Measurements from ENCODE around the gene OSBPL6.
"Not testable (repeated sequence)": the region's sequence is repeated elsewhere in the genome, so short reads cannot be mapped to it uniquely, and the experiment has no call there.

OSBPL6 gene

DNA sequence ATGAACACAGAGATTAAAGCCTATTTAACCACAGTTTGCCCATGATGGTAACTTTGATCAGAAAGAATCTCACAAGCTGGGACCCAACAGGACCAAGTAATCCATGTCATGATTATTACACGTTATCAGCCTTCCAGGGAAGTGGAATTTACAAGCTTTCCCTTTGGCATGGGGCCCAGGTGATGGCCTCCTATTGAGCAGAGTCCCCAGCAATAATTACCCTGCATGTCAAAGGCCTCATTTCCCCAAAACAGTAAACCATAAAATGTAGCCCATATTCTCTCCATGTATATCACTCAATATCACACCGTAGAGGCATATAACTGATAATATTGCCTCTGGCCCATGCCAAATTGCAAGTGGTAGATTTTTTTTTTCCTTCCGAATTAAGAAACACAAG is 217.7 kb downstream of the OSBPL6 start:
- no peak for DNase-seq

DNA sequence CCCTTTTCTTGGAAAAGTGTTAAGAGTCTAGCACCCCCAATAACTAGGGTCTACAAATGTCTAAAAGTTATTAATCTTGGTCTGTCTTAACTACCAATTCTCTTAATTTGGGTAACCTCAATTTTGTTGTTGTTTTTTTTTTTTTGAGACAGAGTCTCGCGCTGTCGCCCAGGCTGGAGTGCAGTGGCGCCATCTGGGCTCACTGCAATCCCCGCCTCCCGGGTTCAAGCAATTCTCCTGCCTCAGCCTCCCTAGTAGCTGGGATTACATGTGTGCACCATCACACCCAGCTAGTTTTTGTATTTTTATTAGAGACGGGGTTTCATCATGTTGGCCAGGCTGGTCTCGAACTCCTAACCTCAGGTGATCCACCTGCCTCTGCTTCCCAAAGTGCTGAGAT is 218.1 kb downstream of the OSBPL6 start:
- DNase-seq, result not testable (repeated sequence)

DNA sequence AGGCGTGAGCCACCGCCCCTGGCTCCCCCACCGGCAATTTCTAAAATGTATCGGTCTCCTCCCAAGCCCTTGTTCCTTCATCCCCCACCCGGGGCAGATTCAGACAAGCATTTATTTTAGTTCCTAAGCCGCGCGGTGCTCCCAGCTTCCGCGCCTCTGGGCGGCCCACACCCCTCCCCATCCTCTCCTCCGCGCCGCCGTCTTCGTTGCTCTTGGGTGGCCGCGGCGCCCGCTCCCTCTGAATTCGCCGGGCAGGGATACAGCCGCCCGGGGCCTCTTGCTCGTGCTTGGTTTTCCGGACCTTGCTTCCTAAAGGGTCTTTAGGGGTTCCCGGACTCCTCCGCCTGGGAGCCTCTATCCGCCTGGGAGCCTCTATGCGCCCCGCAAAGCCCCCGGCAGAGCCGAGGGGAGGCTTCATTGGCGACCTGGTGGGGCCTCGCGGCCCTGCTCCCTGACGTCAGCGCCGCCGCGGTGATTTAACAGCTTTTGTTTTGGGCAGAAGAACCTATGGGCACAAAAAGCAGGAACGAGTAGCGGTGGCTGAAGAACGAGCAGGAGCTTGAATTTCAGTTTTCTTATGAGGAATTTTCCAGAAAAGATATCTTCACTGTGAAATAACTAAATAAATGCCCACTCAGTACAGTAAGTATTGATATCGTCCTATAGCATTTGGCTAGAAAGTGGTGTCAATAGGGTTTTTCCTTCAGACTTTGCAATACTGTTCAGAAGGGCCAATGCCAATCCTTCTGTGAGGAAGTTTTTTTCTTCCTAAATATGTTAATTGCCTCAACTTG is 219.4 kb downstream of the OSBPL6 start:
- peak; percentile 80 for DNase-seq

DNA sequence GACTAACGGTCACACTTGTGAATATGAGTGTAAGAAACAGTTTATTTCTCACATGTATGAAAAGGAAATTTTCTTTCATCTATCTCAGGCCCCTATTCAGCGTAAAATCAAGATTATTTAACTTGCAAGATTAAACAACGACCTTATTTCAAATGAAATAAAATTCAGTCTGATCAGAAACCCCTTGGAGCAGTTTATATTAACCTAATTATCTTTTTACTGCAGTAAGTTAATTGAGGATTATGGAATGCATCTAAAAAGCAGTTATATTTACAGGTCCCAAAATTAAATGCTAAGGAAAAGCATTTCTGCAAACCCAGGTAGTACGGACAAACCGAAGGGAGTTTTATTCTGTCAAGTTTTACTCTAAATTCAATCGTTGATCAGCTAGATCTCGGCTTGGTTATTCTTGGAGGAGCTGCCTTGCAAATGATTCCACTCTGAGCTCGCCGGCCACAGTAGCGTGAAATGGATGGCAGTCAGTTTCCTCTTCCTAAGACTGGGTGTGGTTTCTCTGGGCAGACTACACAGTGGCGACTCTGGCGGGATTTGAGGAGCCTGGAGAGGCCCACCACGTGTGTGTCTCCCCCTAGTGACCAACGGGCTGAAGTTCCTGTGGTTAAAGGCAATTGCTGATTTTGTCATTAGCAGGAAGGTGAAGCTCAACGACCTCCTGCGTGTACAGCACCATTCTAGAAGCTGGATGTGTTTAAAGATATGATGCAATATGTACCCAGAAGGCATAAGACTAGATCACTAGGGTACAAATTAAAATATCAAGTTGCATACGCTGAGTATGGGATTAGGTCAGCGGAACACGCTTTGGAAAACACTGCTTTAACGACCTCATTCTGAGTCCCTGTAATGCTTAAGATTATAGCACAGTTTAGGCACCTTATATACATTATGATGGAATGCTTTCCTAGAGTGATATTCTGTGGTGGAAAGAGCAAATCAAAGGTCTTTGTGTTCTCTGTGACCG is 220.2 kb downstream of the OSBPL6 start:
- DNase-seq, result peak; percentile 97

DNA sequence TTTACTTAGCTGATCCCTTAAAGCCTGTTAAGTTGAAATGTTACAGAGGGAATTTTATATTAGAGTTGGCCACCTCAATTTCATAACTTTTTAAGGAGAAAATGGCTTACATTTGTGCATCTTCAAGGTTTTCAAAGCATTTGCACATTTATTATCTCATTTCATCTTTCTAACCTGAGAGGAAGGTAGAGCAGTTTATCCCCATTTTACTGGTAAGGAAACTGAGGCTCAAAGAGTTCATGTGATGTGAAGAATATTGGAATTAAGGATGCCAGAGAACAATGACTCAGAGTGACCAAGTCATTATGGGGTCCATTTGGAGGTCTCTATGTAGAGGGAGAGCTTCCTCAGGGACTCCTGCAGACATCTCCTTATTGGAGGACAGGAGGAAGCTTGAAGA is 221.7 kb downstream of the OSBPL6 start:
- no peak for DNase-seq

DNA sequence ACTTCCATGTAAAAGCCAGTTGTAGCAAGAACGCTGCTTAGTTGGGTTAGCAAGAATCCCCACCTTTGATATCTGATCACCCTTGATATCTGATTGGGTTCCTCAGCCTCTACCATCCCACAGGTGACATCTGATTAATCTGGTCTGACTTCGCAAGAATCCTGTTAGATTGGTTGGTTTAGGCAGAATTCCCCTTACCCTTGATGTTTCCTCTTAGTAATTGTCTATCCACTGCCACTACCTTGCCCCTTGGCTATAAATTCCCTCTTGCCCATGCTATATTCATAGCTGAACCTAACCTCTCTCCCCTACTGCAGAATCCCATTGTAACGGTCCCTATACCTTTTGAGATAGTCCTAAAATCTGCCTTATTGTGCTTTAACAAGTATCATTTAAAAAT is 223.6 kb downstream of the OSBPL6 start:
- DNase-seq, result no peak

DNA sequence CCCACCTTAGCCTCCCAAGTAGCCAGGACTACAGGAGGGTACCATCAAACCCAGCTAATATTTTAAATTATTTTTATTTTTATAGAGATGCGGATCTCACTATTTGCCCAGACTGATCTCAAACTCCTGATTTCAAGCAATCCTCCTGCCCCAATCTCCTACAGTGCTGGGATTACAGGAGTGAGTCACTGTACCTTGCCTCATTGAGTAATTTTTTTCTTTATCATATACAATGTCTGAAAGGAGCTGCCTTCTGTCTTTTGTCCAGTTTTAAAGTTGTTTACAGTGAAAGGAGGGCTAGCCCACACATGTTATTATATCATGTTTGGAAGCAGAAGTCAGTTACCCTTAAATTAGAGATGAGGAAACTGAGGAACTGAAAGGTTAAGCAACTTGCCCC is 224.1 kb downstream of the OSBPL6 start:
- peak; percentile 40 for DNase-seq

DNA sequence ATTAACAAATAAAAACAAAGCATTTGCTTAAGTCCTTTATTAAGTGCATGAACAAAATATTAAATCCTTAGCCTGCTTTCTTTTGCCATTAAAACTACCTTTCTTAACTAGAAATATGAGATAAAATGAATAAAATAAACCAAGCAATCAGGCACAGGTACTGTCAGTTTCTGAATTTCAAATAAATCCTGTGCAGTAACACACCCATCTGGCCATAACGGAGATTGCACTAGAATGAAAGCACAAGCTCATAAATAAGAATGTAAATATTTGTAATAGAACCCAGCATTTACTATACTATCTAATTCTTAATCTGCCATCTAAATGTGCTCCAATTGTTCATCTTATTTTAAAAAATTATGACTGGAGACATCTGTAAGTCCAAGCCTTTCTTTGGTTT is 224.8 kb downstream of the OSBPL6 start:
- peak; percentile 35 for DNase-seq

DNA sequence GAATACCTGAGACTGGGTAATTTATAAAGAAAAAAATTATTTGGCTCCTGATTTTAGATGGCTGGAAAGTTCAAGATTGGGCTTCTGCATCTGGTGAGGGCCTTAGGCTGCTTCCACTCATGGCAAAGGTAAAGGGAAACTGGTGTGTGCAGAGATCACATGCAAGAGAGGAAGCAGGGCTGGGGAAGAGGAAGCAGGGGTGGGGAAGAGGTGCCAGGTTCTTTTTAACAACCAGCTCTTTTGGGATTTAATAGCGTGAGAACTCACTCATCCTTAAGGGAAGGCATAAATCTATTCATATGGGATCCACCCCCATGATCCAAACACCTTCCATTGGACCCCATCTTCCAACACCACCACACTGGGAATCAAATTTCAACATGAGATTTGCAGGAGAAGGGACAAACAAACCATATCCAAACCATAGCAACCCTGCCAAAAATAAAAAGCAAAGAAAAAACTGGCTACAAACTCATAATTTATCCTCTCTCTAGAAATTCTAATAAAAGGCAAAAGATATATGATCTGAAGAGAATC is 226.2 kb downstream of the OSBPL6 start:
- no peak for DNase-seq

DNA sequence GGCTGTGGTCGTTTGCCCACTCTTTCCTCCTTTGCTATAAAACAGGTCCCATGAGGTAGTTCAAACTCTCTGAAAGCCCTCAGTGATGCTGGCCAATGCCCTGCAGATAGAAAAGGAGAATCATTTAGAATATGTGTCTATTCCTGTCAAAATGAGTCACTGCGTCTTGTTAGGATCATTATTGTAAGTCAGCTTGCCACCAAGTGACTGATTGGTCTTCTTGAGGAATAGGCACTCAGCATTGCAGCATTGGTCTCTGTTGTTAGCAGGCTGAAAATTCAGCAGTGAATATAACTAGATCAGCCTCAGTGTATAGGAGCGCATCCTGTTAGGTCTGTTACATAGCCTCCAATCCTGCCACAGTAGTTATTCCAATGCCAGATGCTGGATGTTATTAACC is 227.8 kb downstream of the OSBPL6 start:
- DNase-seq, result no peak

DNA sequence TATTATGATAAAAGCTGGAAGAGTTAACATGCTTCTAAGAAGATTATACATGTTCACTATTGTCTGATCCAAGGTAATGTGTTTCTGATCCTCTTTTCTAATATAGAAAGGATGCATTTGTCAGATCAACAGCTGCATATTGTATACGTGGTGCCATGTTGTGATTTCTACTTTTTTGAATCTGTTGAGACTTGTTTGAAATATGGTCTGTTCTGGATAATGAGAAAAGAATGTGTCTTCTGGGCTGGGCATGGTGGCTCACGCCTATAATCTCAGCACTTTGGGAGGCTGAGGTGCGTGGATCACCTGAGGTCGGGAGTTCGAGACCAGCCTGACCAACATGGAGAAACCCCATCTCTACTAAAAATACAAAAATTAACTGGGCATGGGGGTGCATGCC is 229.4 kb downstream of the OSBPL6 start:
- not testable (repeated sequence) for DNase-seq

DNA sequence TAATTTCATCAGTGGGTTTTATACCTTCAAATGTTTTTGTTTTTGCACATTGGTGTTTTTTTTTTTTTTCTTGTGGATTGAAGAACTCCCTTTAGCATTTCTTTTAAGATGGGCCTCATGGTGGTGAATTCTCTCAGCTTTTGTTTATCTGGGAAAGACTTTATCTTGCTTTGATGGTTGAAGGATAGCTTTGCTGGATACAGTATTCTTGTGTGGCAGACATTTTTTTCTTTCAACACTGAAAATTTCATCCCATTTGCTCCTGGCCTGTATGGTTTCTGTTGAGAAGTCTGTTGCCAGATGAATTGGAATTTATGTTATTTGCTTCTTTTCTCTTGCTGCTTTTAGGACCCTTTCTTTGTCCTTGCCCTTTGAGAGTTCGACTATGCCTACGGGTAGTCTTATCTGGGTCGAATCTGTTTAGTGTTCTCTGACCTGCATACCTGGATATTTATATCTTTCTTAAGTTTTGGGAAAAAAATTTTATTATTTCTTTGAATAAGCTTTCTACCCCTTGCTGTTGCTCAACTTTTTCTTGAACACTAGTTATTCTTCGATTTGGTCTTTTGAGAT is 231.0 kb downstream of the OSBPL6 start:
- DNase-seq, result no peak

DNA sequence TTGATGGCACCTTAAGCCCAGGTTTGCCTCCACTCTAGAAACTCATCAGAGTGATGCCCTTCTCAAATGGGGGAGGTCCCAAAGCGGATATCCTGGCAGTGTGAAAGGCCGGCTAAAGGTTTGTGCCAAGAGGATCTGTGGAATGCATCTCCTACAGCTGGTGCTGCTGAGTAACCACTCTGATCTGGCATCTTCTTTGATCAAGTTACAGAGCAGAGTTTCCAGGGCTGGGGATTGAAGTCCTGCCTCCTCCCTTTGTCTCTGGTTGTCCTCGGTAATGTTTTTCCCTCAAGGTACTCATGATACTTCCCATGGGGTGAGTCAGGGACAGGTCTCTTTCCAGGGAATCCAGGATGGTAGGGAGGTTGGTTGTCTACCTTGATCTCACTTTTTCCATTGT is 232.1 kb downstream of the OSBPL6 start:
- no peak for DNase-seq

DNA sequence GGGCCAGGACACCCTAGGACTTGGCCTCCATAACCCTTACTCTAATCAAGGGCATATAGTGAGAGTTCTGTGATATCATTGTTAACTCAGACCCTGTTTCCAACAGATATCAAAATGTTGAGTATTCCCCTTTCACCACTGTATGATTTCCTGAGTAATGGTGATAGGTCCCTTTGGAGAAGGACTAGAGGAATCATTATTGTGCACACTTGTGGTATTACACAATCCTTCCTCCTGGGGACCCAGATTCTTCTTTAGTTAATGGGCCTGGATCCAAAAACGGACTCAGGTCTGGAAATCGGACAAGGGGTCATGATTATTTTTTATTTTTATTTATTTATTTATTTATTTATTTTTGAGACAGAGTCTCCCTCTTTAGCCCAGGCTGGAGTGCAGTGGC is 233.1 kb downstream of the OSBPL6 start:
- no peak for DNase-seq

DNA sequence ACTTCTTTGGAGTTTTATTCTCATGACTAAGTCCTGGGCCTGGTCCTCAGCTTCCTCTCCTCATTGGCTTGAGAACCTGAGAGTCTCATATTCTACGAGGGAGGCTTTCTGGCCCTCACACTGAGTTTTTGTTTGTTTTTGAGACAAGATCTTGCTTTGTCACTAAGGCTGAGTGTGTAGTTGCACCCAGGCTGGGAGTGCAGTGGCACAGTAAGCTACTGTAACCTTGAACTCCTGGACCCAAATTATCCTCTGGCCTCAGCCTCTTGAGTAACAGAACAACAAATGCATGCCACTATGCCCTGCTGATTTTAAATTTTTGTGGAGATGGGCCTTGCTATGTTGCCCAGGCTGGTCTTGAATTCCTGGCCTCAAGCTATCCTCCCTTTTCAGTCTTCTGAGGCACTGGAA is 234.1 kb downstream of the OSBPL6 start:
- no peak for DNase-seq

DNA sequence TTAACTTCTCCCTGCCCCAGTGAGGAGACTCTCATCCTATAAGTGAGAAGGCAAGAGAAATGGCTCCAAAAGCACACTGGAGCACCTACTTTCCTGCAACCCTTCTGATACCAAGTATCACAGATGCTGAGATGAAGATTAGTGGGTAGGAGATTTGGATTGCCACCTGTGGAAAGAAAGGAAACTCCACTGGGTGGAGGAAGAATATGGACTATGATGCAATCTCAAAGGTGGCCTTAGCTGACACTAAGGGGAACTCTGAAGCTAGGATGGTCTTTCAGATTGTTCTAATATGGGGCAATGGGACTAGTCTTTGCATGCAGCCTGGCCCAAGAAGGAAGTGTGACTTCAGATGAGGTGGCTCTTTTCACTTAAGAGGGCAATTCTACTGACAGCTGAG is 235.0 kb downstream of the OSBPL6 start:
- no peak for DNase-seq

DNA sequence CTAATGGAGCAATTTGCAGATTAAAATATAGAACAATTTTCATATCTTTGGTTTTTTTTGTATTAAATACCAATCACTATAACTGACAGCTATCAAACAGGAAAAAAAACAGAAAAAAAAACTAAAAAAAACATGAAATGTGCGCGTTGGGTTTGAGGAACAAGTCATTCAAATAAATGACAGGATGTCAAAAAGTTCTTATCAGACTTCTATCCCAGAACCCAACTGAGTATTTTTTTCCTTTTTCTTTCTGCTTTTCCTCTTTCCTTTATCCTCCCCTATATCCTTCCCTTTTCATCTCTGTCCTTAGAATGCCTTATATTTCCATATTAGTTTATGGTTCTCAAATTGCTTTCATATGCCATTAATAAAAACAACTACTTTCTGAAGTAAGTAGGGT is 242.3 kb downstream of the OSBPL6 start:
- DNase-seq, result no peak

DNA sequence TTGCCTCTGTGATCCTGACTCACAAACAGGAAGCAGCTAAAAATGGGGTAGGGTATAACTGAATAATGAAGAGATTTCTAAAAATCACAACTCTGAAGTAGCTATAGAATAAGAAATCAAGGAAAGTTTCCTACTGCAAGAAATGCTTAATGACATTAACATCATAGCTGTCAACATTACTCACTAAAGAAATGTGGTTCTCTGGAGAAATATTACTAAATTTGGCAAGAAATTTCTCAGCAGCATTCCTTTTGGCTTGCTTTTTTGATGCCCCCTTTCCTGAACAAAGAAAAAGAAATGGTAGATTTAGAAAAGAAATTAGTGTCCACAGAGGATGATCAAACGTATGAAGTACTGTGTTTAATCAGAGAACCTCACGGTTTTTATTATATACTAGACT is 247.1 kb downstream of the OSBPL6 start:
- no peak for DNase-seq

DNA sequence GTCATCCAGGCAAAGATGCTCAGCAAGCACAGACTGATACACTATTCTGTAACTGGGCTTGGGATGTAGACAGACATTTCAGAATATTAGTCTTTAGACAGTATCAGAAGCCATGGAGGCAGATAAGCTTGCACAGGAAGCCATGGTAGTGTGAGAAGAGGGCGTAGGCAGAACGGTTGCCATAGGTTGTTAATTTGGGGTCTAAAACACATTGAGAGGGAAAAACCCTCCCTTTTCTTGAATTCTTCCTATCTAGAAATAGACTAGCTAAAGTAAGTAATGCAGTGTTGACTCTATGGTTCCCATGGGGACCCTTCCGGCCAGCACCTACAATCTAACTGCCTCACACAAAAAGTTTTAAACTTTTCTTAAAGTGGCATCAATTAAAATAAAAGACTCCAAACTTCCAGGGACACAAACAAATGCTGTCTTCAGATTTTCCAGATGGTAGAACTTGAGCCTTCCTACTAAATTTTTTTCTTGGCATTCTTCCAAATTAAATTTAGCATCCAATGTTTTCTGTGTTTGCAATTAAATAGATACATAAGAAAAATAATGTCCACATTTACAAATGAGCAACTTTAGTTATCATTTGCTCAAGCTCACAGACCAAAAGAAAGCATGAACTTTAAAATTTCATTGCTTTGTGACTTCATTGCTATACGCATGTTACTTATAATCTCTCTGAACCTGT is 254.8 kb downstream of the OSBPL6 start:
- no peak for DNase-seq

DNA sequence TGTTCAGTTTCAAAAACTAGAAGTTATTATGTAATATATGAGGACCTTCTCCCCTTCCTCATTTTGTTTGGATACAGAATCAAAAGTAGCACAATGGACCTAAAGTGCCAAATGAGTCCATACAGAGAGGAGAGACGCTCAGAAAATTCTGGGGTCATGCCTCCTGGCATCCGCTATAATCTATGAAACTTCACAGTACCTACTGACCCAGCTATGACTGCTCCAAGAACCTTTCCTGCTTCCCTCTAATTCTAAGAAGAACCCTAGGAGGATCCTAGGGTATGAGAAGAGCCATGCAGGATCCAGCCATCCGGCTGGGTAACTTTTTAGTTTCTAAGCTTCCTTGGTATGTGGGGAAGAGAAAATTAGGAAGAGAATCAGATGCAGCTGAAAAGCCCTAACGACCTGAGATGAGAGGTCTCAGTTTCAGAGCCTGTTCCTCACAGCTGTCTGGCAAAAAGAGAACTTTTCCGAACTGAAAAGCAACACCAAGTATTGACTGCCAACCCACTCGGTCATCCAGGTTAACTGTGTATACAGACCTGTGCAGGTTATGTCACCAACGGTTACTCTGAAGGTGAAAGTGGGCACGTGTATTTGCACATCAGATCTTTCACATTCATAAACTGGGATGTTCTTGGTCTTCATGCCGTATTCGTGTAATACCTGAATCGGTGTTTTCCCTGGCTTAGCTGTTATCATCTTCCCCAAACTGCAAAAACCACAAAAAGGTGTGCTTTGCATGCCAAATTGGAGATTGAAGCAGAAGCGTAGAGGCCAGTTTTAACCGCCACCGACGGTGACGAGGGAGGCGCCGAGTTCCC is 255.6 kb downstream of the OSBPL6 start:
- DNase-seq, result peak; percentile 13

DNA sequence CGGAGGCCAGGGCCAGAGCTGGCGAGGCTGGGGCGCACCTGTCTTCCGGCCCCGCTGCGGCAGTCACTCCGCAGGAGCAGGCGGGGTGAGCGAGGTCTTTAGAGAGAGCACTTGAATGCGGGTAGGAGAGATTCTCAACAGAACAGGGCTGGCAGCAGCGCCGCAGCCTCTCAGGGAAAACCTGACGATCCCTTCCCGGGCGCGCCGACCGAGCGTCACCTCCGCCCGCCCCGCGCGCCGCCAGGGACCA is 256.1 kb downstream of the OSBPL6 start:
- DNase-seq, result no peak
